ENCODE measurements around the gene SLC15A1.

DNA sequence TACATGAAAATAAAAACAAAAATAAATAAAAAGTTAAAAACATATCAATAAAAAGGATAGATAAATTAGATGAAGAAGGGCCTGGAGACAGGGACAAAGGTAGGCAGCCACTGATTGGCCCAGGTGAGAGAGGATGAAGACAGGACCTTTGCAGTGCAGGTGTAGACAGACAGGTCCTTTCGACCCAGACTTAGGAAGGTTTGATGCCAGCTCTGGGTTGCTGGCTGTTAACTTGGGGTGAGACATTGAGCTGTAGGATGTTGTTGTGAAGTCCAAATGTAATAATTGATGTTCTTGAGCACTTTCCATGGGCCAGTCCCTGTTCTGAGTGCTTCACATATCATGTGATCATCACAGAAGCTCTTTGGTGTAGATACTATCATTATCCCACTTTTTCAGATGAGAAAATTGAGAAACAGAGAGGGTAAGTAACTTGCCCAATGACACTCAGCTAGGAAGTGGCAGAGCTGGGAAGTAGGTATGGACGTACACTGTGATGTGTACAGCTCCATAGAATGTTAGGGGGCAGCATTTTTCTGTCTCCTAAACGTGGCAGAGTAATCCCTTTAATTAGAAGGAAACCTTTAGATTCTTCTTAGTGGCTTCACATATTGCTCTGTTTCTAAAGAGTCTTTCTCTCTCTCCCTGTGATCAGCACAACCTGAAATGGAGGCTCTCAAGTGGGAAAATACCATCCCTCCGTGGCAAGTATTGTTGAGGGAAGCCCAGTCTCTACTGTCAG is 99.6 kb downstream of the SLC15A1 start:
- TF ChIP-seq, protein P1, sequence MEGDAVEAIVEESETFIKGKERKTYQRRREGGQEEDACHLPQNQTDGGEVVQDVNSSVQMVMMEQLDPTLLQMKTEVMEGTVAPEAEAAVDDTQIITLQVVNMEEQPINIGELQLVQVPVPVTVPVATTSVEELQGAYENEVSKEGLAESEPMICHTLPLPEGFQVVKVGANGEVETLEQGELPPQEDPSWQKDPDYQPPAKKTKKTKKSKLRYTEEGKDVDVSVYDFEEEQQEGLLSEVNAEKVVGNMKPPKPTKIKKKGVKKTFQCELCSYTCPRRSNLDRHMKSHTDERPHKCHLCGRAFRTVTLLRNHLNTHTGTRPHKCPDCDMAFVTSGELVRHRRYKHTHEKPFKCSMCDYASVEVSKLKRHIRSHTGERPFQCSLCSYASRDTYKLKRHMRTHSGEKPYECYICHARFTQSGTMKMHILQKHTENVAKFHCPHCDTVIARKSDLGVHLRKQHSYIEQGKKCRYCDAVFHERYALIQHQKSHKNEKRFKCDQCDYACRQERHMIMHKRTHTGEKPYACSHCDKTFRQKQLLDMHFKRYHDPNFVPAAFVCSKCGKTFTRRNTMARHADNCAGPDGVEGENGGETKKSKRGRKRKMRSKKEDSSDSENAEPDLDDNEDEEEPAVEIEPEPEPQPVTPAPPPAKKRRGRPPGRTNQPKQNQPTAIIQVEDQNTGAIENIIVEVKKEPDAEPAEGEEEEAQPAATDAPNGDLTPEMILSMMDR (conservative IDR thresholded peaks at IDR 0.05), result no peak
- no peak for TF ChIP-seq ZFX (IDR thresholded peaks at IDR 0.05)
